ENCODE data around the gene SEPHS1.

GRCh38 chr10:13329565-13329964, 18.5 kb downstream of the SEPHS1 start:
- TF ChIP-seq CTCF (IDR thresholded peaks at IDR 0.05; ENCODE audit: insufficient read depth, low read length) (no peak), POLR2AphosphoS5 (IDR thresholded peaks at IDR 0.05; ENCODE audit: low read depth) (no peak), REST (IDR thresholded peaks at IDR 0.05; ENCODE audit: insufficient replicate concordance, low read depth) (no peak), GABPA (IDR thresholded peaks at IDR 0.05; ENCODE audit: low read depth) (no peak), SPI1 (IDR thresholded peaks at IDR 0.05; ENCODE audit: borderline replicate concordance, low read depth) (no peak)

All from HL-60 (cell line).